ENCODE results near the gene BCL2L2. TPM values are rescaled to one million over a fixed set of nuclear protein-coding genes. Genes with fewer than 3 reads are reported as not detected.
A peak's percentile ranks its signal among the peaks of the same experiment; 100 is the strongest.

BCL2L2 gene
- total and polyA plus RNA-seq, 9 of the 15 experiments (the other 6 are each of a cell fraction or from before 2014, with no cell fraction given) = 2.6 to 32.5 (median 14.7) TPM

GRCh38 chr14:23301288-23301968, 5.2 kb upstream of the BCL2L2 start (continued):
- TF ChIP-seq HOMEZ (CRISPR knock-in tag; IDR thresholded peaks at IDR 0.05) (no peak), MIER1 (IDR thresholded peaks at IDR 0.05; ENCODE audit: low read depth) (no peak), CC2D1A (IDR thresholded peaks at IDR 0.05) (no peak), ZNF699 (CRISPR knock-in tag; IDR thresholded peaks at IDR 0.05; ENCODE audit: insufficient replicate concordance) (no peak), RBM15 (IDR thresholded peaks at IDR 0.05; ENCODE audit: insufficient read depth, low read length) (no peak), SMAD1 (IDR thresholded peaks at IDR 0.05; ENCODE audit: low read depth, low read length, partially characterized antibody) (peak; percentile 41), TOE1 (IDR thresholded peaks at IDR 0.05; ENCODE audit: borderline replicate concordance) (peak; percentile 98), TOE1 (CRISPR knock-in tag; IDR thresholded peaks at IDR 0.05; ENCODE audit: borderline replicate concordance, low read depth) (no peak), PML (IDR thresholded peaks at IDR 0.05; ENCODE audit: low read length) (no peak), HBP1 (CRISPR knock-in tag; IDR thresholded peaks at IDR 0.05) (no peak), SREBF1 (IDR thresholded peaks at IDR 0.05; ENCODE audit: borderline replicate concordance, low read depth, low read length) (peak; percentile 71; the same call in 1 of the 2 replicates), ZBTB33 (CRISPR knock-in tag; IDR thresholded peaks at IDR 0.05) (peak; percentile 51; the same call in 1 of the 2 replicates), ZNF740 (CRISPR knock-in tag; IDR thresholded peaks at IDR 0.05) (no peak), ZNF740 (tag; IDR thresholded peaks at IDR 0.05) (no peak), MCM2 (IDR thresholded peaks at IDR 0.05; ENCODE audit: low read depth) (no peak), ZBED1 (IDR thresholded peaks at IDR 0.05) (no peak), KLF6 (CRISPR knock-in tag; IDR thresholded peaks at IDR 0.05; ENCODE audit: borderline replicate concordance) (no peak), POLR2AphosphoS2 (IDR thresholded peaks at IDR 0.05; ENCODE audit: low read length) (no peak), PRMT5 (CRISPR knock-in tag; IDR thresholded peaks at IDR 0.05) (no peak), FOSL1 (tag; conservative IDR thresholded peaks at IDR 0.05) (peak; percentile 49; the same call in 1 of the 2 replicates), TAF9B (IDR thresholded peaks at IDR 0.05; ENCODE audit: partially characterized antibody) (no peak)
- TF ChIP-seq, protein P1, sequence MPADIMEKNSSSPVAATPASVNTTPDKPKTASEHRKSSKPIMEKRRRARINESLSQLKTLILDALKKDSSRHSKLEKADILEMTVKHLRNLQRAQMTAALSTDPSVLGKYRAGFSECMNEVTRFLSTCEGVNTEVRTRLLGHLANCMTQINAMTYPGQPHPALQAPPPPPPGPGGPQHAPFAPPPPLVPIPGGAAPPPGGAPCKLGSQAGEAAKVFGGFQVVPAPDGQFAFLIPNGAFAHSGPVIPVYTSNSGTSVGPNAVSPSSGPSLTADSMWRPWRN (IDR thresholded peaks at IDR 0.05; ENCODE audit: low read depth) = no peak

Measured in K562 (cell line).